HG03097 (cell line): ENCODE data around the gene PDZRN4.
"Not testable (repeated sequence)": the region's sequence is repeated elsewhere in the genome, so short reads cannot be mapped to it uniquely, and the experiment has no call there.

Experiments used
- ATAC-seq: cut with Tn5 transposase; IDR thresholded peaks from one replicate; pipeline ENCODE4 v1.9.1; 2021; ENCODE audit not compliant: unreplicated experiment, low FRiP score

Gene PDZRN4

GRCh38 chr12:41606468-41607445 is 418.6 kb downstream of the PDZRN4 start:
- no peak for ATAC-seq

- ATAC-seq, result no peak
Measured at GRCh38 chr12:41612892-41613557, 424.9 kb downstream of the PDZRN4 start.

- not testable (repeated sequence) for ATAC-seq
Measured at GRCh38 chr12:41615174-41615573, 427.1 kb downstream of the PDZRN4 start.

GRCh38 chr12:41619705-41620104 is 431.6 kb downstream of the PDZRN4 start:
- ATAC-seq, result no peak

GRCh38 chr12:41621291-41621690 is 433.2 kb downstream of the PDZRN4 start:
- no peak for ATAC-seq
